K562 (cell line): ENCODE measurements around the gene SPTA1. TPM values are rescaled to one million over a fixed set of nuclear protein-coding genes. Genes with fewer than 3 reads are reported as not detected.

ENCODE experiments used
- ATAC-seq: fragments of 200-7000 bp; cut with Tn5 transposase; 3 replicates; pipeline ENCODE4 v1.9.1; 2020; ENCODE audit warnings: moderate library complexity
- BruUV-seq: library from RNA; stranded (reverse); fragments of 400-500 nt; replicated peaks from 2 replicates; lab custom pipeline; 2021; lab: Mats Ljungman, UMichigan
- CTCF ChIA-PET: fragments of 300-600 bp; formaldehyde crosslinking; extraction: SDS; loops from one replicate; lab custom pipeline; 2021; ENCODE audit warnings: low intra/inter-chr PET ratio; lab: Yijun Ruan, JAX
- POLR2A ChIA-PET: fragments of 300-600, 350-650 bp; sonication (Branson Sonifier 250); formaldehyde crosslinking; extraction: SDS; loops from one replicate; lab custom pipeline; 2021; ENCODE audit warnings: antibody characterized with exemption, inconsistent platforms; lab: Yijun Ruan, JAX
- DNase-seq, 4 experiments: peaks; one replicate each; pipeline versions ENCODE4 v3.0.0 to v3.0.0-alpha.2; 2011 to 2018; ENCODE audit warnings: low spot score in 3 of 4, mixed read lengths in 3 of 4; ENCODE audit errors: extremely low read depth in 1 of 4
- FAIRE-seq: peaks from 2 replicates; lab custom pipeline; 2011; peaks lifted over from hg19 to GRCh38; lab: Jason Lieb, UNC
- H2AFZ ChIP-seq: 2 replicates; pipeline ENCODE4 v1.6.0; 2011; ENCODE audit warnings: low read depth, low read length, control low read depth, inconsistent platforms
- H3K27ac ChIP-seq: fragments of 200-600 bp; 3 replicates; pipeline ENCODE4 v1.8.0; 2011; ENCODE audit warnings: low read depth, mild to moderate bottlenecking, control low read depth, inconsistent platforms, low read length, moderate library complexity, mixed read lengths; ENCODE audit errors: extremely low read depth
- H3K27me3 ChIP-seq, 2 experiments: fragments of 300-600 bp in 1 of 2; 2 replicates in 1 of 2; 3 replicates in 1 of 2; pipeline versions ENCODE4 v1.6.0 to v1.8.0; 2011; ENCODE audit warnings: inconsistent platforms in 2 of 2, low read length in 2 of 2, mild to moderate bottlenecking in 1 of 2, mixed read lengths in 1 of 2, moderate library complexity in 1 of 2; ENCODE audit not compliant: control insufficient read depth in 2 of 2, insufficient read depth in 2 of 2
- H3K36me3 ChIP-seq: fragments of 300-600 bp; 3 replicates; pipeline ENCODE4 v1.8.0; 2011; ENCODE audit warnings: mild to moderate bottlenecking, low read length, inconsistent platforms; ENCODE audit not compliant: control insufficient read depth, insufficient read depth
- H3K4me1 ChIP-seq, 2 experiments: fragments of 200-600 bp in 1 of 2; replicated peaks in 1 of 2; 2 replicates in 1 of 2; 3 replicates in 1 of 2; pipeline versions ENCODE4 v1.5.1 to v1.8.0; 2011; ENCODE audit warnings: inconsistent platforms in 2 of 2, low read length in 2 of 2, mild to moderate bottlenecking in 1 of 2, mixed read lengths in 1 of 2, moderate library complexity in 1 of 2; ENCODE audit not compliant: control insufficient read depth in 2 of 2, insufficient read depth in 2 of 2
- H3K4me2 ChIP-seq: 2 replicates; pipeline ENCODE4 v1.6.1; 2011; ENCODE audit warnings: low read length, control low read depth, inconsistent platforms, mixed read lengths; ENCODE audit not compliant: insufficient read depth
- H3K4me3 ChIP-seq: fragments of 200-600 bp; sonication (generic), shearing (Covaris generic); 2 replicates; pipeline ENCODE4 v1.5.1; 2016; ENCODE audit warnings: control low read depth, inconsistent platforms
- H3K79me2 ChIP-seq: fragments of 200-600 bp; 3 replicates; pipeline ENCODE4 v1.8.0; 2011; ENCODE audit warnings: low read length, inconsistent platforms; ENCODE audit not compliant: control insufficient read depth, insufficient read depth
- H3K9ac ChIP-seq, 2 experiments: 2 replicates each; pipeline versions ENCODE4 v1.6.0 to v1.6.1; 2011; ENCODE audit warnings: low read depth in 2 of 2, low read length in 2 of 2, control low read depth in 1 of 2, inconsistent platforms in 1 of 2, mild to moderate bottlenecking in 1 of 2, mixed read lengths in 1 of 2; ENCODE audit not compliant: insufficient read depth in 1 of 2
- H3K9me1 ChIP-seq: one replicate; pipeline ENCODE4 v1.6.0; 2011; ENCODE audit warnings: inconsistent platforms, mild to moderate bottlenecking, low read length, moderate library complexity; ENCODE audit not compliant: control insufficient read depth, insufficient read depth
- H3K9me3 ChIP-seq: replicated peaks from 2 replicates; pipeline ENCODE4 v1.5.1; 2011; ENCODE audit warnings: low read depth, low read length, inconsistent platforms; ENCODE audit not compliant: control insufficient read depth, insufficient read depth
- H4K20me1 ChIP-seq: replicated peaks from 2 replicates; pipeline ENCODE4 v1.6.1; 2011; ENCODE audit warnings: low read length, inconsistent platforms, mixed read lengths; ENCODE audit not compliant: control insufficient read depth, insufficient read depth
- ETS1 ChIP-seq: conservative IDR thresholded peaks from 2 replicates; pipeline ENCODE4 v1.6.1; 2011; ENCODE audit warnings: low read depth, mild to moderate bottlenecking, low read length; ENCODE audit not compliant: control insufficient read depth
- HMGN3 ChIP-seq: IDR thresholded peaks from 2 replicates; pipeline ENCODE4 v1.6.1; 2011; ENCODE audit warnings: borderline replicate concordance, low read depth, mild to moderate bottlenecking, mixed read lengths, low read length; ENCODE audit not compliant: insufficient read length; ENCODE audit errors: extremely low read depth
- POLR2A ChIP-seq: fragments of 450-650 bp; conservative IDR thresholded peaks from 2 replicates; pipeline ENCODE4 v1.6.1; 2016
- RAD51 ChIP-seq: fragments of 450-650 bp; IDR thresholded peaks from 2 replicates; pipeline ENCODE4 v1.7.1; 2016; ENCODE audit warnings: low read depth, mild to moderate bottlenecking, borderline replicate concordance
- ZBTB8A ChIP-seq: fragments of 450-650 bp; IDR thresholded peaks from 2 replicates; pipeline ENCODE4 v1.6.1; 2018; ENCODE audit warnings: mild to moderate bottlenecking, moderate library complexity; ENCODE audit not compliant: partially characterized antibody
- ZNF584 ChIP-seq: fragments of 200-800 bp; sonication (Bioruptor generic); IDR thresholded peaks from 2 replicates; pipeline ENCODE4 v1.6.1; 2016; ENCODE audit warnings: low read depth, mild to moderate bottlenecking, missing genetic modification characterization, missing compliant biosample characterization
- ZZZ3 ChIP-seq: fragments of 450-650 bp; IDR thresholded peaks from 2 replicates; pipeline ENCODE4 v1.6.1; 2016; ENCODE audit warnings: antibody characterized with exemption, mild to moderate bottlenecking, moderate library complexity
- WGBS: fragments of 100-300 bp; shearing (Covaris generic); methylation state at CpG from one replicate; pipeline ENCODE4 v1.1.6; 2016; ENCODE audit warnings: low coverage, mixed read lengths; ENCODE audit not compliant: insufficient coverage; ENCODE audit errors: missing lambda C conversion rate; 5-methylcytosine and 5-hydroxymethylcytosine counted together
- in situ Hi-C: fragments of 300-500 bp; cut with MboI; formaldehyde crosslinking; loops from 4 replicates; pipeline ENCODE4 v1.15.0; 2018; ENCODE audit warnings: inconsistent platforms, mixed read lengths
- intact Hi-C: fragments of 100-400 bp; cut with micrococcal nuclease; formaldehyde crosslinking; loops from 2 replicates; pipeline ENCODE4 v1.14.2; 2022
- polyA plus RNA-seq, 8 experiments: library from polyadenylated mRNA; depleted of rRNA in 4 of 8; stranded (reverse) in 5 of 8; unstranded in 3 of 8; fragments of >200 nt; fragmentation: Nextera tagmentation in 2 of 8; fragmentation: Illumina TruSeq in 1 of 8; extraction: Ambion mirVana in 2 of 8; extraction: Trizol in 1 of 8; gene quantifications; 2 replicates each; pipeline versions ENCODE4 v1.2.1 to v1.2.3, GENCODE V29; 2011 to 2014; ENCODE audit warnings: inconsistent platforms in 1 of 8, missing spikeins in 1 of 8
- total RNA-seq, 7 experiments: library from RNA; depleted of rRNA in 6 of 7; stranded (reverse); fragments of >200 nt in 6 of 7; fragmentation: Illumina TruSeq in 2 of 7; extraction: Trizol in 2 of 7; gene quantifications; 2 replicates each; pipeline versions ENCODE4 v1.2.1 to v1.2.3, GENCODE V29; 2011 to 2021; ENCODE audit warnings: low replicate concordance in 1 of 7
- TF ChIP-seq, protein P1 (sequence below), 2 experiments: fragments of 450-650 bp in 1 of 2; sonication (generic) in 1 of 2; formaldehyde crosslinking in 1 of 2; IDR thresholded peaks in 1 of 2; conservative IDR thresholded peaks in 1 of 2; 2 replicates each; pipeline versions ENCODE4 v1.6.1 to v1.8.1; 2016 to 2023; ENCODE audit warnings: mild to moderate bottlenecking in 2 of 2, moderate library complexity in 2 of 2, inconsistent platforms in 1 of 2, missing genetic modification reagents in 1 of 2
- TF ChIP-seq, protein P2 (sequence below): sonication (generic); formaldehyde crosslinking; IDR thresholded peaks from 2 replicates; pipeline ENCODE4 v1.5.0; 2020; ENCODE audit warnings: missing genetic modification reagents

SPTA1 gene
- total and polyA plus RNA-seq, 9 of the 15 experiments (the other 6 are each of a cell fraction or from before 2014, with no cell fraction given) = 11.0 to 62.1 (median 45.9) TPM

DNA sequence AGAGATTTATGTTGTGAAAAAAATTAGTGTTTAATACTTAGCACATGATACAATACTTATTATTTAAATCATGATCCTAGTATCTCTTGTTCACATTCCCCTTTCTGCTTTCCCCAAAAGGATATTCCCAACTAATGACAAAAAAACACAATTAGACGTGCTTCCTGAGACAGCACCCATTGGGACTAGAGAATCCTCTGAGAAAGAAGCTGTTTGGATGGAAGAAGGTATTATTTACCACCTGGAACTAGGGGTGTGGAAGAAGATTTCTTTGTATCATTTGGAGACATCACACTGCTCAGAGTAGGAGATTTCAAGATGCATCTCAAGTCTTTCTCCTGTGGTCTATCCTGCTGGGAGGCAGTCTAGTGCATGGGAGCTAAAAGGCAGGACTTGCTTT lies 81.5 kb downstream of the SPTA1 start, which contains the start of gene OR10Z1:
OR10Z1 (plus strand) TSS at position 301 of the 400 bp plus-strand sequence. CDS start 1,171 bp downstream, outside the sequence.
- no peaks in the 10 kb centered on the region for H3K9me1 ChIP-seq
- no peaks in the 10 kb centered on the region for H3K36me3 ChIP-seq
- intact Hi-C loops (no loop called here), in situ Hi-C loops (no loop called here)
- no peaks in the 10 kb centered on the region for H4K20me1 ChIP-seq
- FAIRE-seq = no peak
- no peak within 1 kb of the TSS for H3K9ac ChIP-seq
- CTCF ChIA-PET = no interaction called here
- DNase-seq = no peak
- H3K27ac ChIP-seq = no peak within 1 kb of the TSS
- 0% methylated on average over 1 of the region's 1 CpG for WGBS
- no peak; the same call in 2 of the 3 replicates for ATAC-seq
- TF ChIP-seq HMGN3 (no peak), ZZZ3 (no peak), RAD51 (no peak), ZNF584 (CRISPR knock-in tag) (no peak), ETS1 (no peak), ZBTB8A (no peak), POLR2A (no peak)
- TF ChIP-seq, protein P1, sequence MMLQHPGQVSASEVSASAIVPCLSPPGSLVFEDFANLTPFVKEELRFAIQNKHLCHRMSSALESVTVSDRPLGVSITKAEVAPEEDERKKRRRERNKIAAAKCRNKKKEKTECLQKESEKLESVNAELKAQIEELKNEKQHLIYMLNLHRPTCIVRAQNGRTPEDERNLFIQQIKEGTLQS (IDR thresholded peaks at IDR 0.05) = no peak
- TF ChIP-seq, protein P1 (CRISPR knock-in tag; conservative IDR thresholded peaks at IDR 0.05) = no peak
- TF ChIP-seq, protein P2, sequence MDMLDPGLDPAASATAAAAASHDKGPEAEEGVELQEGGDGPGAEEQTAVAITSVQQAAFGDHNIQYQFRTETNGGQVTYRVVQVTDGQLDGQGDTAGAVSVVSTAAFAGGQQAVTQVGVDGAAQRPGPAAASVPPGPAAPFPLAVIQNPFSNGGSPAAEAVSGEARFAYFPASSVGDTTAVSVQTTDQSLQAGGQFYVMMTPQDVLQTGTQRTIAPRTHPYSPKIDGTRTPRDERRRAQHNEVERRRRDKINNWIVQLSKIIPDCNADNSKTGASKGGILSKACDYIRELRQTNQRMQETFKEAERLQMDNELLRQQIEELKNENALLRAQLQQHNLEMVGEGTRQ (CRISPR knock-in tag) = no peak
- H3K27me3 ChIP-seq = no peaks in the 10 kb centered on the region
- no peaks in the 10 kb centered on the region for H3K4me1 ChIP-seq
- no TSS peak for BruUV-seq
- no peaks in the 10 kb centered on the region for H3K79me2 ChIP-seq
- H3K4me2 ChIP-seq = no peak within 1 kb of the TSS
- POLR2A ChIA-PET = no interaction called here
- H2AFZ ChIP-seq = no peak within 1 kb of the TSS
- H3K9me3 ChIP-seq = no peaks in the 10 kb centered on the region
- H3K4me3 ChIP-seq = no peak within 1 kb of the TSS
